Measurements from ENCODE around the gene OR13C9.

The OR13C9 gene

GRCh38 chr9:104580562-104580961, 37.4 kb downstream of the OR13C9 start:
- Mint-ChIP-seq H3K27ac (no peak overlapping the region), H3K4me3 (no peak overlapping the region), H3K4me1 (no peaks in the 10 kb centered on the region), H3K27me3 (no peaks in the 10 kb centered on the region), H3K9me3 (no peaks in the 10 kb centered on the region)
- DNase-seq: no peak
- no peak for ATAC-seq

DNA sequence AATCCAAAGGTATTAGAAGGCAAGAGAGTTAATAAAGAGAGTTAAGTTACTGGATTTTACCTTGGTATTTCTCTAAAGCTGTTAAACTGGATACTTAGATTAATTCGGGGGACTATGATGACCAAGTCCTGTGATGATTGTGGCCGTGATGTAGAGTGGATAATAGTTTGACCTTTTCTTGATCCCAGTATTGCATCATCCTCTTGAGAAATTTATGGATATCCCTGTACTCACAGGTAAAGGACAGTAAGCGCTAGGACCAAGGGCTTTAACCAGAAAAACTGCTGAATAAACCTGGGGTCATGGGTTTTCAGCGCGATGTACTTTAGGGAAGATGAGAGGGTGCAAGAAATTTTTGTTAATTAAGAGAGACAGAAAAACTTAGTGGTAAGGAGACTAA, 40.7 kb downstream of the OR13C9 start:
- H3K27ac Mint-ChIP-seq: no peak overlapping the region
- H3K4me3 Mint-ChIP-seq: no peak overlapping the region
- H3K27me3 Mint-ChIP-seq: no peaks in the 10 kb centered on the region

GRCh38 chr9:104575456-104575855, 42.5 kb downstream of the OR13C9 start:
- no peaks in the 10 kb centered on the region for H3K4me1 Mint-ChIP-seq
- ATAC-seq (no peak), DNase-seq (no peak)
- H3K4me3 Mint-ChIP-seq: no peak overlapping the region
- no peaks in the 10 kb centered on the region for H3K27me3 Mint-ChIP-seq
- no peak overlapping the region for H3K27ac Mint-ChIP-seq
- peaks cover 9 to 19% of the 10 kb centered on the region in 2 donors for H3K9me3 Mint-ChIP-seq

More for the DNA sequence above, 40.7 kb downstream of the OR13C9 start:
- ATAC-seq (no peak), DNase-seq (no peak)
- peaks cover 8 to 12% of the 10 kb centered on the region in 2 donors for H3K9me3 Mint-ChIP-seq
- no peaks in the 10 kb centered on the region for H3K4me1 Mint-ChIP-seq

GRCh38 chr9:104572612-104573011, 45.4 kb downstream of the OR13C9 start:
- no peaks in the 10 kb centered on the region for H3K27me3 Mint-ChIP-seq
- no peak overlapping the region for H3K4me3 Mint-ChIP-seq
- no peak overlapping the region for H3K27ac Mint-ChIP-seq
- H3K4me1 Mint-ChIP-seq: no peaks in the 10 kb centered on the region
- ATAC-seq (no peak), DNase-seq (no peak)
- H3K9me3 Mint-ChIP-seq: peaks cover 9 to 19% of the 10 kb centered on the region in 2 donors

DNA sequence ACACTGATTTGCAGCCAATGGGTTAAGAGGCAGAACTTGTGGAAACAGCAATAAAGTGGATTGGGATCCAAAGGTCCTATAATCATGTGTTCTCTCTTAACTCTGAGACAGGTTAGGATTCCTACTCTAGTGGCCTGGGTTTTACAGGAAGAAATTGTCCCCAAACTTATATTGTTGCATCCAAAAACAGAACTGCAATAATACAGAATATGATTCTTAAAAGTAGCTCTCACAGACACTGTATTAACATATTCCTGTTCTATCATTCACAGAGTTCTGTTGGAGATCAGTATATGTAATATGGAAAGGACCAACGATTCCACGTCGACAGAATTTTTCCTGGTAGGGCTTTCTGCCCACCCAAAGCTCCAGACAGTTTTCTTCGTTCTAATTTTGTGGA, 49.1 kb downstream of the OR13C9 start, which contains the start of gene OR13C8:
OR13C8 (plus strand) TSS at position 301 of the 400 bp plus-strand sequence; CDS start at position 301, 0 bp downstream.
- H3K27ac Mint-ChIP-seq: no peak within 1 kb of the TSS
- DNase-seq (no peak), ATAC-seq (no peak)
- H3K9me3 Mint-ChIP-seq: peaks cover 9 to 14% of the 10 kb centered on the region in 2 donors
- H3K27me3 Mint-ChIP-seq: no peaks in the 10 kb centered on the region
- no peak within 1 kb of the TSS for H3K4me3 Mint-ChIP-seq
- no peaks in the 10 kb centered on the region for H3K4me1 Mint-ChIP-seq
